WTC11 (cell line): ENCODE results near the gene NR2E3.

ENCODE experiments used
- AFF4 ChIP-seq: sonication (generic); formaldehyde crosslinking; IDR thresholded peaks from 2 replicates; pipeline ENCODE4 v1.8.1; 2023; ENCODE audit warnings: mild to moderate bottlenecking, missing genetic modification reagents, borderline replicate concordance
- CTCF ChIP-seq: fragments of 200-600 bp; IDR thresholded peaks from 2 replicates; pipeline ENCODE4 v1.8.0; 2022; ENCODE audit warnings: antibody characterized with exemption
- ESRRA ChIP-seq: sonication (generic); formaldehyde crosslinking; IDR thresholded peaks from 2 replicates; pipeline ENCODE4 v1.8.1; 2022; ENCODE audit warnings: mild to moderate bottlenecking, missing genetic modification reagents, borderline replicate concordance
- NR3C1 ChIP-seq: sonication (generic); formaldehyde crosslinking; conservative IDR thresholded peaks from 2 replicates; pipeline ENCODE4 v1.8.1; 2023; ENCODE audit warnings: low read depth, mild to moderate bottlenecking, missing genetic modification reagents
- ZBTB21 ChIP-seq: sonication (generic); formaldehyde crosslinking; IDR thresholded peaks from 2 replicates; pipeline ENCODE4 v1.8.1; 2023; ENCODE audit warnings: mild to moderate bottlenecking, missing genetic modification reagents, borderline replicate concordance
- ZBTB43 ChIP-seq: sonication (generic); formaldehyde crosslinking; IDR thresholded peaks from 2 replicates; pipeline ENCODE4 v1.8.1; 2023; ENCODE audit warnings: mild to moderate bottlenecking, missing genetic modification reagents

- TF ChIP-seq ESRRA (CRISPR knock-in tag), result no peak
- no peak for TF ChIP-seq ZBTB43 (CRISPR knock-in tag)
- no peak for TF ChIP-seq CTCF
- no peak for TF ChIP-seq ZBTB21 (CRISPR knock-in tag)
- no peak for TF ChIP-seq NR3C1
- no peak for TF ChIP-seq AFF4
Observed at GRCh38 chr15:71821547-71822129, 11.3 kb downstream of the NR2E3 start.
